NOMO-1 (cell line): ENCODE data around the gene PRR14.

Source experiments
- DNase-seq, 2 experiments: peaks; one replicate each; lab custom pipeline; 2025; ENCODE audit not compliant: unreplicated experiment in 2 of 2; lab: John Stamatoyannopoulos, UW

The PRR14 gene

GRCh38 chr16:30658731-30659506 lies 8.2 kb downstream of the PRR14 start:
- DNase-seq = peak; percentile 99

- DNase-seq = no peak
These were observed 9.0 kb downstream of the PRR14 start for GRCh38 chr16:30659507-30660423.

- peak in 1 of 2 experiments; percentile 13 for DNase-seq
These were observed 9.9 kb downstream of the PRR14 start for GRCh38 chr16:30660424-30661261.

GRCh38 chr16:30662449-30662848 lies 11.7 kb downstream of the PRR14 start:
- DNase-seq = no peak

- no peak for DNase-seq
These were observed 12.3 kb downstream of the PRR14 start for GRCh38 chr16:30663038-30663437.

- DNase-seq = no peak
These were observed 13.1 kb downstream of the PRR14 start for GRCh38 chr16:30663820-30664219.

- no peak for DNase-seq
These were observed 13.9 kb downstream of the PRR14 start for GRCh38 chr16:30664616-30665109.

- no peak for DNase-seq
These were observed 14.5 kb downstream of the PRR14 start for GRCh38 chr16:30665155-30665829.

GRCh38 chr16:30665830-30666190 lies 15.1 kb downstream of the PRR14 start:
- DNase-seq = no peak

- no peak for DNase-seq
These were observed 15.9 kb downstream of the PRR14 start for GRCh38 chr16:30666681-30667080.

- DNase-seq = no peak
These were observed 16.7 kb downstream of the PRR14 start for GRCh38 chr16:30667361-30667905.

- no peak for DNase-seq
These were observed 17.6 kb downstream of the PRR14 start for GRCh38 chr16:30668393-30668792.

- no peak for DNase-seq
These were observed 18.5 kb downstream of the PRR14 start for GRCh38 chr16:30669026-30669902.

GRCh38 chr16:30669903-30670824 lies 19.4 kb downstream of the PRR14 start:
- no peak for DNase-seq

GRCh38 chr16:30675143-30675542 lies 24.4 kb downstream of the PRR14 start:
- DNase-seq = no peak

- no peak for DNase-seq
These were observed 27.3 kb downstream of the PRR14 start for GRCh38 chr16:30677931-30678585.

GRCh38 chr16:30678586-30678970 lies 27.8 kb downstream of the PRR14 start:
- DNase-seq = no peak
